SK-N-SH treated with all-trans-retinoic acid at 6 μM for 48 hours (cell line): ENCODE data around the gene REN.

Source experiments
- ATAC-seq: fragments of 200-7000 bp; cut with Tn5 transposase; 3 replicates; pipeline ENCODE4 v1.9.1; 2020; ENCODE audit warnings: mild to moderate bottlenecking, moderate library complexity
- ARNTL ChIP-seq: fragments of 450-650 bp; formaldehyde crosslinking; IDR thresholded peaks from 2 replicates; pipeline ENCODE4 v1.5.0; 2020; ENCODE audit warnings: low read depth, mild to moderate bottlenecking, moderate library complexity, borderline replicate concordance
- BACH2 ChIP-seq: fragments of 250-450 bp; sonication (Bioruptor Pico); IDR thresholded peaks from 2 replicates; pipeline ENCODE4 v1.9.0; 2021; ENCODE audit warnings: mild to moderate bottlenecking, borderline replicate concordance
- CREB5 ChIP-seq: fragments of 250-450 bp; sonication (Bioruptor Pico); IDR thresholded peaks from 2 replicates; pipeline ENCODE4 v1.5.1; 2020; ENCODE audit warnings: low read depth, mild to moderate bottlenecking, moderate library complexity
- CSDC2 ChIP-seq: fragments of 250-450 bp; sonication (Bioruptor Pico); IDR thresholded peaks from 2 replicates; pipeline ENCODE4 v1.5.0; 2020; ENCODE audit warnings: mild to moderate bottlenecking, moderate library complexity
- CSRNP3 ChIP-seq: fragments of 250-450 bp; sonication (Bioruptor Pico); IDR thresholded peaks from 2 replicates; pipeline ENCODE4 v1.5.1; 2021; ENCODE audit warnings: mild to moderate bottlenecking, moderate library complexity
- ESRRG ChIP-seq: fragments of 250-450 bp; sonication (Bioruptor Pico); IDR thresholded peaks from 2 replicates; pipeline ENCODE4 v1.6.1; 2021; ENCODE audit warnings: mild to moderate bottlenecking
- GLIS3 ChIP-seq: fragments of 250-450 bp; sonication (Bioruptor Pico); IDR thresholded peaks from 2 replicates; pipeline ENCODE4 v1.5.0; 2020; ENCODE audit warnings: mild to moderate bottlenecking, moderate library complexity
- ISL1 ChIP-seq: fragments of 250-450 bp; sonication (Bioruptor Pico); IDR thresholded peaks from 2 replicates; pipeline ENCODE4 v2.1.2; 2022; ENCODE audit warnings: mild to moderate bottlenecking, moderate library complexity
- PATZ1 ChIP-seq: fragments of 250-450 bp; sonication (Bioruptor Pico); IDR thresholded peaks from 2 replicates; pipeline ENCODE4 v1.8.0; 2020; ENCODE audit warnings: mild to moderate bottlenecking, moderate library complexity, borderline replicate concordance
- POU6F1 ChIP-seq: fragments of 250-450 bp; sonication (Bioruptor Pico); IDR thresholded peaks from 2 replicates; pipeline ENCODE4 v1.8.0; 2021; ENCODE audit warnings: low read depth, mild to moderate bottlenecking, moderate library complexity, borderline replicate concordance
- RARB ChIP-seq: fragments of 250-450 bp; sonication (Bioruptor Pico); IDR thresholded peaks from 2 replicates; pipeline ENCODE4 v1.8.0; 2021; ENCODE audit warnings: mild to moderate bottlenecking, moderate library complexity
- SNAI2 ChIP-seq: fragments of 250-450 bp; sonication (Bioruptor Pico); IDR thresholded peaks from 2 replicates; pipeline ENCODE4 v1.5.0; 2020; ENCODE audit warnings: mild to moderate bottlenecking, moderate library complexity
- TCF4 ChIP-seq: fragments of 250-450 bp; sonication (Bioruptor Pico); IDR thresholded peaks from 2 replicates; pipeline ENCODE4 v1.8.0; 2021; ENCODE audit warnings: mild to moderate bottlenecking, moderate library complexity, borderline replicate concordance
- TOX ChIP-seq: fragments of 250-450 bp; sonication (Bioruptor Pico); IDR thresholded peaks from 2 replicates; pipeline ENCODE4 v1.8.0; 2021; ENCODE audit warnings: mild to moderate bottlenecking, moderate library complexity, borderline replicate concordance
- TSHZ2 ChIP-seq: fragments of 250-450 bp; sonication (Bioruptor Pico); IDR thresholded peaks from 2 replicates; pipeline ENCODE4 v1.5.0; 2020; ENCODE audit warnings: mild to moderate bottlenecking, moderate library complexity
- ZFP30 ChIP-seq: fragments of 450-650 bp; formaldehyde crosslinking; IDR thresholded peaks from 2 replicates; pipeline ENCODE4 v1.5.0; 2022; ENCODE audit warnings: mild to moderate bottlenecking, moderate library complexity
- ZNF565 ChIP-seq: fragments of 450-650 bp; formaldehyde crosslinking; conservative IDR thresholded peaks from 2 replicates; pipeline ENCODE4 v1.5.0; 2020; ENCODE audit warnings: low read depth, mild to moderate bottlenecking, moderate library complexity
- ZNF70 ChIP-seq: fragments of 450-650 bp; formaldehyde crosslinking; IDR thresholded peaks from 2 replicates; pipeline ENCODE4 v1.5.0; 2020; ENCODE audit warnings: mild to moderate bottlenecking, moderate library complexity
- ZNF8 ChIP-seq: fragments of 450-650 bp; formaldehyde crosslinking; IDR thresholded peaks from 2 replicates; pipeline ENCODE4 v1.5.0; 2020; ENCODE audit warnings: mild to moderate bottlenecking, moderate library complexity

The REN gene

GRCh38 chr1:204125759-204126351, 40.3 kb downstream of the REN start:
- TF ChIP-seq TCF4 (CRISPR knock-in tag), result no peak
- TF ChIP-seq CSRNP3 (CRISPR knock-in tag), result no peak
- TF ChIP-seq ISL1 (CRISPR knock-in tag), result no peak
- no peak for TF ChIP-seq ESRRG (CRISPR knock-in tag)
- TF ChIP-seq ZNF70 (CRISPR knock-in tag), result no peak
- TF ChIP-seq TOX (CRISPR knock-in tag), result no peak
- no peak for TF ChIP-seq ARNTL (CRISPR knock-in tag)
- ATAC-seq, result no peak

- no peak for ATAC-seq
These were observed 41.5 kb downstream of the REN start for GRCh38 chr1:204124639-204125038.

GRCh38 chr1:204123376-204123775, 42.8 kb downstream of the REN start:
- ATAC-seq, result peak; percentile 42
- TF ChIP-seq POU6F1 (CRISPR knock-in tag) (no peak), ZFP30 (CRISPR knock-in tag) (no peak), SNAI2 (CRISPR knock-in tag) (no peak), CREB5 (CRISPR knock-in tag) (no peak), PATZ1 (CRISPR knock-in tag) (no peak), TOX (CRISPR knock-in tag) (no peak)

More at GRCh38 chr1:204124639-204125038, 41.5 kb downstream of the REN start:
- TF ChIP-seq SNAI2 (CRISPR knock-in tag) (no peak), ZNF8 (CRISPR knock-in tag) (no peak), ESRRG (CRISPR knock-in tag) (no peak), BACH2 (no peak), CSDC2 (CRISPR knock-in tag) (no peak), GLIS3 (CRISPR knock-in tag) (no peak), CSRNP3 (CRISPR knock-in tag) (no peak), ARNTL (CRISPR knock-in tag) (no peak), RARB (CRISPR knock-in tag) (no peak), TSHZ2 (CRISPR knock-in tag) (no peak), ZNF565 (CRISPR knock-in tag) (no peak), ZNF70 (CRISPR knock-in tag) (no peak), PATZ1 (CRISPR knock-in tag) (no peak), TCF4 (CRISPR knock-in tag) (no peak)
